ENCODE results near the gene GTF2IRD1.
"Not testable (repeated sequence)": the region's sequence is repeated elsewhere in the genome, so short reads cannot be mapped to it uniquely, and the experiment has no call there.

GTF2IRD1 gene

DNA sequence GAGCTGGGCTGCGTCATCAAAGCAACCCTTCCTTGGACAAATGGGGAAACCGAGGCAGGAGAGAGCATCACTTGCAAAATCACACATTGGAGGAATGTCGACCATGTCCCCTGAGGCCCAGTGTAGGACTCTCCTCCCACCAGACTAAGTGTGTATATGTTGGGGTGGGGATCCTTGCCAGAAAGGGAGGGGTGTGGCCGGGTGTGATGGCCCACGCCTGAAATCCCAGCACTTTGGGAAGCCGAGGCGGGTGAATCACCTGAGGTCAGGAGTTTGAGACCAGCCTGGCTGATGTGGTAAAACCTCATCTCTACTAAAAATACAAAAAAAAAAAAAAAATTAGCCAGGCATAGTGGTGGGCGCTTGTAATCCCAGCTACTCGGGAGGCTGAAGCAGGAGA is 23.3 kb upstream of the GTF2IRD1 start:
- not testable (repeated sequence) for DNase-seq

DNA sequence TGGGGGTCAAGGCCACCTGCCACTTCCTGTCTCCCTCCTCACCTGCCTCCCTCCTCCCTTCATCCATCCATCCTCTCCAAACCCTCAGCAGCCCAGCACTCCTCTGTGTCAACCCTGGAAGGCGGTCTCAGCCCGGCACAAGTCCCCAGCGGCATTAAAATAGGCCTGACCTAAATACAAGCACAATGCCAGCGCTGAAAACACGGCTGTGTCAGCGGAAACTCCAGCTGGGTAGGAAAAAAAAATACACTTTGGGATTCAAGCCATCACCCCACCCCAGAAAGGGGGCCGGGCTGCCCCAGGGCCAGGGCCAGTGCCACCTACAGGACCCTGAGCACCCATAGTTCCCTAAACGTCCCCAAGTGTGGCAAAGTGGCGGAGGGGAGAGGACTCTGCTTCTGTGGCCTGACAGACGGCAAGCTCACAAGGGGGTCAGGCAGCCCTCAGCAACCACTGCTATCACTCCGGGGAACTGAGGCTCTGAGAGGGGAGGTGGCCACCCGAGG is 22.7 kb upstream of the GTF2IRD1 start:
- DNase-seq = no peak

DNA sequence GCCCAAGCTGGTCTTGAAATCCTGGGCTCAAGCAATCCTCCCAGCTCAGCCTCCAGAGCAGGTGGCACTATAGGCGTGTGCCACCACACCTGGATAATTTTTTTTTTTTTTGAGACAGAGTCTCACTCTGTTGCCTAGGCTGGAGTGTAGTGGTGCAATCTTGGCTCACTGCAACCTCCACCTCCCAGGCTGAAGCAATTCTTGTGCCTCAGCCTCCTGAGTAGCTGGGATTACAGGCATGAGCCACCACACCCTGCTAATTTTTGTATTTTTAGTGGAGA is 16.5 kb upstream of the GTF2IRD1 start:
- not testable (repeated sequence) for DNase-seq

DNA sequence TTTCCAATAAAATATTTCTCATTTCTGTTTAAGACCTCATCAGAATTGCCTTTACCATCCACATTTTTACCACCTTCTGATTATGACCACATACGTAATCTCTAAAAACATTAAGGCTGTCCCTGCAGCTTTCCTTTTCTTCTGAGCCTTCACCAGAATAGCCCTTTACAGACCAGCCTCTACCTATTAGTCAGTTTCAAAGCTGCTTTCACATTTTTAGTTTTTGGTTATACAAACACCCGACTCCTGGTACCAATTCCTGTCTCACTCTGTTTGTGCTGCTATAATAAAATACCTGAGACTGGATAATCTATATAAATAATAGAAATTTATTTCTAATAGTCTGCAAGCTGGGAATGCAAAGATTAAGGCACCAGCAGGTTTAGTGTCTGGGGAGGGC is 15.4 kb upstream of the GTF2IRD1 start:
- DNase-seq = no peak

DNA sequence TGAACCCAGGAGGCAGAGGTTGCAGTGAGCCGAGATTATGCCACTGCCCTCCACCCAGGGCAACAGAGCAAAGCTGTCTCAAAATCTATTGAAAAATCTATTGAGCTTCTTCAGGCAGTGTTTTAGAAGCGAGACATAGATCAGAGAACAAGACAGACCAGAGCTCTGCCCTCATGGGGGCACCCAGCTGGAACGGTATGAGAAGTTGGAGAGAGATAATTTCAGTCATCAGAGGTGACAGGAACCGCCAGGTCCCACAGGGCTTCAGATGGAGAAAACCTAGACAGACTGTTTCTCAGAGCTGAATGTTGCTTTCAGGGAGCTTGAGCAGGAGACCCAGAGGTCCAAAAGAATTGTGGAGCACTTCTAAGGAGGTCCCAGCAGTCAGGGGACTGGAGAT is 14.2 kb upstream of the GTF2IRD1 start:
- no peak for DNase-seq

DNA sequence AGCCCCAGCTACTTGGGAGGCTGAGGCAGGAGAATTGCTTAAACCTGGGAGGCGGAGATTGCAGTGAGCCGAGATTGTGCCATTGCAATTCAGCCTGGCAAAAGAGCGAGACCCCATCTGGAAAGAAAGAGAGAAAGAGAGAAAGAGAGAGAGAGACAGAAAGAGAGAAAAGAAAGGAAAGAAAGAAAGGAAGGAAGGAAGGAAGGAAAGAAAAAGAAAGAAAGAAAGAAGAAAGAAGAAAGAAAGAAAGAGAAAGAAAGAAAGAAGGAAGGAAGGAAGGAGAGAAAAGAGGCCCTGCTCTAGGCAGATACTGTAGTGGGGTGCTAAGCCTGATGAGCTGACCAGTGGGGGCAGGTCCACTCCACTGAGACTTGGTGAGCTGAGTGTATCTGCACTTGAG is 13.6 kb upstream of the GTF2IRD1 start:
- DNase-seq = not testable (repeated sequence)

DNA sequence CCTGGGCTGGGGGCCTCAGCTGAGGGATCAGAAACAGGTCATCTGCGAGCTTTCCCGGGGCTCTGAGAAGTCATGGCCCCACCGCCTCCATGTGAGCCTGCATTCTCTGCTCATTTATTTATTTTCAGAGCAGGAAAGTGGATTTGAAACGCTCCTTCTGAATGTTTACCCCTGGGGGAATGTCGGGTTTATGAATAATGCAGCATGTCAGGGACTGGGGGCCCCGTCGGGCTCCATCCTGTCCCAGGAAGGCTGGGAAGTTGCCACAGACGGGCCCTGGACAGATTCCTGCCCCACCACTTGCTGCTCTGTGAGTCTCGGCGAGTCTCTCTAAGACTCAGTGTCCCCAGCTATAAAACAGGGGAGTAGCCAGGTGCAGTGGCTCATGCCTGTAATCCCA is 11.9 kb upstream of the GTF2IRD1 start:
- DNase-seq = no peak

DNA sequence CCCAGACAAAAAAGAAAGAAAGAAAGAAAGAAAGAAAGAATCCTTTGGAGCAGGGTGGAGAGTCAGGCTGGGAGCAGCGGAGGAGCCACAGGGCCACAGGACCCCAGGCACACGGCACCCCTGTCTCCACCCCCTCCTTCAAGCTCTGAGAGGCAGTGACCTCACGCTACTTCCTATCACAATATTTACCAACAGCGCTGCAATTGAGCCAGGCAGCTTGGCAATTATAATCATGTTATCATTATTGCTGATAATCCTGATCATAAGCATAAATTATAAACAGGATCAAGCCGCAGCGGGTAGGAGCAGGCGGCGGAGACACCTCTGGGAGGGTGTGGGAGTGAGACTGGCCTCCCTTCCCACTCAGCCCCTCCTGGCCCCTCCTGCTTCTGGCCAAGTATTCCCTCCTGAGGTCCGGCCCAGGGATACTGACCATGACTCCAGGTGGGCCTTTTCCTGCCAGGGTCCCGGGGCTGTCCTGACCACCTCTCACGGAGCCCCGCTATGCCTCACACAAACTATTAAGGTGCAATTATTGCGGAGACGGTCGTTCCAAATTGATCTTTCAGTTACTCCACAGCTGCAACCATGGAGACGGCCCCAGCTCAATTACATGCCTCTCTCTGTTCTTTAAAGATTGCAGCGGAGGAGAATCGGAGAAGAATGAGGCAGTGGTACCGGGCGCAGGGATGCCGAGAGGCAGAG is 10.0 kb upstream of the GTF2IRD1 start:
- DNase-seq = no peak

DNA sequence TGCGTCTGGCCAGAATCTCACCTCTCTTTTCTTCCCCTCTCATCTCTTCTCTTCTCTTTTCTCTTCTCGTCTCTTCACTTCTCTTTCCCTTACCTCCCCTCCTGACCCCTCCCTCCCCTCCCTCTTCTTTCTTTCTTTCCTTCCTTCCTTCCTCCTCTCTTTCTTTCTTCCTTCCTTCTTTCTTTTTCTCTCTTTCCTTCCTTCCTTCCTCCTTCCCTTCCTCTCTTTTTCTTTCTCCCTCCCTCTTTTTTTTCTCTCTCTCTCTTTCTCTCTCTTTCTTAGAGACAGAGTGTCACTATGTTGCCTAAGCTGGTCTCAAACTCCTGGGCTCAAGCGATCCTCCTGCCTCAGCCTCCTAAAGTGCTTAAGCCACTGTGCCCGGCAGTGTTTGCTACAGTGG is 4.6 kb upstream of the GTF2IRD1 start:
- no peak for DNase-seq

DNA sequence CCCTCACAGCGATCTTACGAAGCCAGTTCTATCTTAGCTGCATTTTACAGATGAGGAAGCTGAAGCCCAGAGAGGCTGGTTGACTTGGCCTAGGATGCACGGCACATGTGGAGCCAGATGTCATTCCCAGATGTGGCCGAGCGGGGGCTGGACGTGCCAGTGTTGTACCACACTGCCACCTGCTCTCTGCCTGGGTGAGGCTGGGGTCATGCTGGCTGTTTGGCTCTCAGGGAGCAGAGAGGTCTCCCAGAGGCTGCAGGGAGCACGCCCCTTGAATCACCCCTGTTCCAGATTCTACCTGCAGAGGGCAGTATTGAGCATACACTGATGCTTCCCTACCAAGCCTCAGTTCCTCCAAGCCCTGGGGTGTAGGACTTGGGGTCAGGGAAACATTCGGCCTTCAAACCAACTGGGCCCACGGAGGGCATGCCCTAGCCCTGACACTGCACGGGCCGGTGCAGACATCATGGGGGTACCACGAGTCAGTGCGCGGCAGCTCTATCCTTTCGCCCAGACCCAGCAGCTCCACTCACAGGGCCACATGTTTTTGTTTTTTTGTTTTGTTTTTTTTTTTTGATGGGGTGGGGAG is 3.8 kb upstream of the GTF2IRD1 start:
- DNase-seq = peak; percentile 51 to 96

DNA sequence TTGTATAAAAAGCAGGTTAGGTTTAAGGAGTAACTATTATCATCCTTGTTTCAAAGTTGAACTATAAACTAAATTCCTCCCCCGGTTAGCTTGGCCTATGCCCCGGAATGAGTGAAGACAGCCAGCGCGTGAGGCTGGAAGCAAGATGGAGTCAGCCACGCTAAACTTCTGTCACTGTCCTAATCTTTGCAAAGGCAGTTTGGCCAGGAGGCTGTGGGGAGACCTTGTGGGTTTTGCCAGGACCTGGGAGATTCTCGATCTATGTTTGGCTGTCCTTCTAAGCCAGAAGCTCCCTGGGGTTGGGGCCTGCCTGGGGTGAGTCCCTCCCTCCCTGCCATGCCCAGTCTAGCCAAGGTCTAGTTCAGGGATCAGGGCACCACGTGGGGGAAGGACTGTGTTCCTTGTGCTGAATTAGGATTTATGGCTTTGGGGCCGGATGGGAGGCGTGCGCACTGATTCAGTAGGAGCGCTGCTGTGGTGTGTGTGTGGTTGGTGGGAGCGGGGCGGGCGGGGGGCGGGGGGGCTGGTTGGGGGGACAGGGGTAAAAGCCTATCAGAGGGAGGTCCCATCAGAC is 871 bp upstream of the GTF2IRD1 start:
- no peak for DNase-seq

DNA sequence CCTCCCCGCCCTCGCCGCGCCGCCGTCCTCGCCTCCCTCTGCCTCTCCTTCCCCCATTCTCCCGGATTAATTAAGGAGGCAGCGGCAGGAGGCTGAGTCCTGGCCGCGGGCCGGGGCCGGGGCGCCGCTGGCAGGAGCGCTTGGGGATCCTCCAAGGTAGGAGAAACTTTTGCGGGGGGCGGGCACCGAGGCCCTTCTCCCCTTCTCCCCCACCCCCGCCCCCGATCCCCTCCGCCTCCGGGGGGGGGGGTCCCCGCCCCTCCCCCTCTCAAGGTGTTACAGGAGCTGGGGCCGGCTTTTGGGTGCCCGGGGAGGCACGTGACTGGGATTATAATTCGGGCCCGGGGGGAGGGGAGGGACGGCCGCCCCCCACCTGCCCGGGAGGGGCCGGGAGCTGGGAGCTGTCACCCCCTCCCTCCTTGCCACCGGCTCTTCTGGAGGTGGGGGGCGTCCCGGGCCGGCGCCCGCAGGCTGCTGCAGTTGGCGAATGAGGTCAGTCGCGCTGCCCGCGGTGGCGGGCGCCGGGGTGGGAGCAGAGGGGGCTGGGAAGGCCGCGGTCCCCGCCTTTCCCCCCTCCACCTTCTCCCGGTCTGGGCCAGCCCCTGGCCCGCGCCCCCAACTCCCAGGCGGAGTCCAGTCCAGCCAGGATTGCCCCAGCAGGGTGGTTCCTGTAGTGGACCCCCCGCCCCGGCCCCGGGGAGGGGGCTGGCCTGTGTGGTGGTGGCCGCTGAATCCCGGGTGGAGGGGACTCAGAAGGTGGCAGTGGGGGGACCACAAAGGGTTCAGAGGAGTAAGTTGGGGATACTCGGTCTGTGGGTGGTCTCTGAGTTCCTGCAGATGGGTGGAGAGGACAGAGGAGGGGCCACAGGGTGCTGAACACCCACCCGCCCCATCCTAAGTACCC is 567 bp downstream of the GTF2IRD1 start:
- DNase-seq = no peak

DNA sequence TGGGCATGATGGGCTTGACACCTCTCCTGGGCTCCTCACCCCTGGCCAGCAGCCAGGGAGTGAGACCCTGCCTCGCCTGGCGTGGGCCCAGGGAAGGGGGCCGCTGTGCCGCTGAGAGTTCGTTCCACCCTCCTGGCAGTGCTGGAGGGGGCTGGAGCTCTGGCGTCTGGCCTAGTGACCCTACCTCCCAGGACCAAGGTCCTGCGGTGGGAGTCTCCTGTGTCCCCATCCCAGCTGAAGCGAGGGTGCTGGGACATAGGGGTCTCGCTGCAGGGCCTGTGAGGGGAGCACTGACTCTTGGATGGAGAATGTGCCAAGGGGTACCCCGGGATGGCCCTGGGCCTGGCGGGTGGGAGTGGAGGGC is 1.2 kb downstream of the GTF2IRD1 start:
- DNase-seq = no peak

DNA sequence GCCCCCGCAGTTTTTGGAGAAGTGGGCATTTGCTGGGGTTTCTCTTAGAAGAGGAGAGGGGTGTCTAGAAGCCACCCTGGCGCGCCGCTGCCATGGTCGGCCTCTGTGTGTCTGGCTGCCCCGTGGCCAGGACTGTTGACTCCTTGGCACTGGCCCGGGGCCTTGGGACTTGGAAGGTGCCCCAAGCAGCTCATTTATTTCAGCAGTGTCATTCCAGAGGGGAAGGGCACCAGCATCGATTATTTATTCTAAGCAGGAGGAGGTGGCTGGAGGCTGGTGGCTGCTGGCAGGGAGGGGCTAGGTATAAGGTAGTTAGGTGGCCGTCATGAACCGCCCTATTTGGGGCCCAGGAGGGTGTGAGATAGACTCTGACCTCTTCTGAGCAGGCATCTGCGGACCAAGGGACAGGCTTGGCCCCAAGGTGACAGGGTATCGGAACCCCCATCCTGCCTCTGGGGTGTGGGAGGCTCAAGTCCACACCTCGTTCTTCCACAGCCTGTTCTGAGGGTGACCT is 1.6 kb downstream of the GTF2IRD1 start:
- no peak for DNase-seq

DNA sequence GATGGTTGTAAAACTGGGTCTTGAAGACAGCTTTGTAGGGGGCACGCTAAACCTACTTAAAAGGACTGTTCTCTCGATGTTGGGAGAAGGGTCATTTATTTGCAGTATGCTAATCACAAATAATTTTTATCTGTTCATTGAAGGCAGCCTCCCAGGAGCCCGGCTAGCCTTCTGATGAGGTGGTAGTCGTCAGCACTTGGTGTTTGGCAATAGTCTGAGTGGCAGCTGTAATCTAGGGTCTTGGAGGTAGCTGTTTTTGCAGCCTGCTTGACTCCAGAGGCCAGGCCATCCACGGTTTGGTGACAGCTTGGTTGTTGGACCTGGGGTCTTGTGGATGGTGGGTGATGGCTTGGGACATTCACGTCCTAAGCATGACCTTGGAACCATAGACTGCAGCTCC is 2.2 kb downstream of the GTF2IRD1 start:
- no peak for DNase-seq

DNA sequence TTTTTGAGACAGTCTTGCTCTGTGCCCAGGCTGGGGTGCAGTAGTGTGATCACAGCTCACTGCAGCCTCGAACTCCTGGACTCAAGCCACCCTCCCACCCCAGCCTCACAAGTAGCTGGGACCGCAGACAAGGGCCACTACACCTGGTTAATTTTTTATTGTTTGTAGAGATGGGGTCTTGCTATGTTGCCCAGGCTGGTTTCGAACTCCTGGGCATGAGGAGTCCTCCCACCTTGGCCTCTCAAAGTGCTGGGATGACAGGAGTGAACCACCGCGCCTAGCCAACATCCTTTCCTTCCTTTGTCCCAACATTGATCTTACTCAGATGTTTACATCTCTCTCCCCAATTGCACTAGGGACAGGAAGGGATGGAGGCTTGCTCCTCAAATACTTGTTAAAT is 3.3 kb downstream of the GTF2IRD1 start:
- no peak for DNase-seq

DNA sequence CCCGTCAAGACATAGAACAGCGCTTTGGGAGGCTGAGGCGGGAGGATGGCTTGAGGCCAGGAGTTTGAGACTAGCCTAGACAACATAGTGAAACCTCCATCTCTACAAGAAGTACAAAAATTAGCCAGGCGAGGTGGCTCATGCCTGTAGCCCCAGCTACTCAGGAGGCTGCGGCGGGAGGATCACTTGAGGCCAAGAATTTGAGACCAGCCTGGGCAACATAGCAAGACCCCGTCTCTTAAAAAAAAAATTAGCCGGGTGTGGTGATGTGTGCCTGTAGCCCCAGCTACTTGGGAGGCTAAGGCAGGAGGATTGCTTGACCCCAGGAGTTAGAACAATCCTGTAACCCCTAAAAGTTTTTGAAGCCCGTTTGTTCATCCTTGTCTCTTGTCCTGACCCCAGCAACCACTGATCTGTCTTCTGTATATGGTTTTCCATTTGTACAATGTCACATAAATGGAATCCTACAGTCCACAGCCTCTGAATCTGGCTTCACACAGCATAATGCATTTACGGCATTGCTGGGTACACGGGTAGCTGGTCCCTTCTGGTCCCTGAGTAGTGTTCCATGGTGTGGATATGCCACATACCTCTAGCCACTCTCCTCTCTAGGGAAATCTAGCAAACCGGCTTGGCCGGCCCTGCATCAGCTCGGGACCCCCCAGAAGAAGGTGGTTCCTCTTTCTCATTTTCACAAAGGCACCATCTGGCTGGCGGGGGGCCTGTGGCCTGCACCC is 8.4 kb downstream of the GTF2IRD1 start:
- DNase-seq = no peak

DNA sequence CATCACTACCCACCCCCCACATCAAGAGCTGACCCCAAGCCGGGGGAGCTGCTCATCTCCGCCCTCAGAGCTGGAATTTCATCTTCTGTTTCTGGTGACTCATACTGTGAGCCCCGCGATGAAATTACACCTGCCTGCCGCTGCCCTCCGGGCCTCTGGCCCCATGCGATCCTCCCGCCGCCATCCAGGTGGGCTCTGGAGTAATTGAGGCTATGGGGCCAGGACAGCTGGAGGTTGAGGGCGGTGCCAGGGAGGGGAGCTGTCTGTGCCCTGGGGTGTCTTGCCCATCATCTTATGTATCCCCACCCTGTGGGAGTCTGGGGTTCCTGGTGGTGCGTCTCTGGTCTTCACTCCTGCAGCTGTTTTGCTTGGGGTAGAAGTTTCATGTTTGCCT is 9.0 kb downstream of the GTF2IRD1 start:
- no peak for DNase-seq

DNA sequence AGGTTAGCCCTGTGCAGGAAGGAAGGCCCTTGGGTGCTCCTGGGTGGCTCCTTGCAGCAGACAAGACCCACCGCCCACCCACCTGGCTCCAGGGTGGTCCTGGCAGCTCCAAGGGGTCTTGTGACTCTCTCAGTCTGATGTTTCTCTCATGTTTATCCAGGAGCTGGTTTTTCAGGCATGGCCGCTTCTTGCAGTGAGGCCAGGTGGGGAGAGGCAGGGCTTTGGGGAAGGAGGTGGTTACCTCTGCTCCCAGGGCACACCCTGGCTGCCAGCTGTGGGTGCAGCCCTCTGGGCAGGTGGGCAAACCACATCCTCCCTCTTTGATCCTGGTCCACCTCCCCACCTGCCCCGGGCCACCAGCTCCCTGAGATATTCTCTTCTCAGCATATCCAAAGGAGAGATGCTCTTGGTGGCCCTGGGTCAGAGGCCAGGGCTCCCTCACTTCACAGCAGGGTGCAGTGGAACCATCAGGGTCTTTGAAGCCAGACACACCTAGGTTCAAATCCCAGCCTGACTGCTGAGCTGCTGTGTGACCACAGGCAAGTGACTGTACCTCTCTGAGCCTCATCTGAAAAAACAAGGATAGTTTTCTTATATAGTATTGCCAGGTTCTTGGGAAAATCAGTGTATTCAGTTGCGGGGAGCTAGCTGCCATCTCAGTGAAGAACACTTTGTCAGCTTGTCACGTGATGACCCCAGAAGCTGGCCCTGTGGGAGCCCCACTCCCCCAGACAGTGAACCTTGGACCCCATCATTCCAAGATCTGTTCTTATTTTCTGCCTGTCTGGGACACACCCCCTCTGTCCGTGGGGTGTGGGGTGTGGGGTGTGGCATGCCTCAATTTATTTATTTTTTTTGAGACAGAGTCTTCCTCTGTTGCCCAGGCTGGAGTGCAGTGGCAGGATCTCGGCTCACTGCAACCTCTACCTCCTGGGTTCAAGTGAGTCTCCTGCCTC is 11.5 kb downstream of the GTF2IRD1 start:
- no peak for DNase-seq

DNA sequence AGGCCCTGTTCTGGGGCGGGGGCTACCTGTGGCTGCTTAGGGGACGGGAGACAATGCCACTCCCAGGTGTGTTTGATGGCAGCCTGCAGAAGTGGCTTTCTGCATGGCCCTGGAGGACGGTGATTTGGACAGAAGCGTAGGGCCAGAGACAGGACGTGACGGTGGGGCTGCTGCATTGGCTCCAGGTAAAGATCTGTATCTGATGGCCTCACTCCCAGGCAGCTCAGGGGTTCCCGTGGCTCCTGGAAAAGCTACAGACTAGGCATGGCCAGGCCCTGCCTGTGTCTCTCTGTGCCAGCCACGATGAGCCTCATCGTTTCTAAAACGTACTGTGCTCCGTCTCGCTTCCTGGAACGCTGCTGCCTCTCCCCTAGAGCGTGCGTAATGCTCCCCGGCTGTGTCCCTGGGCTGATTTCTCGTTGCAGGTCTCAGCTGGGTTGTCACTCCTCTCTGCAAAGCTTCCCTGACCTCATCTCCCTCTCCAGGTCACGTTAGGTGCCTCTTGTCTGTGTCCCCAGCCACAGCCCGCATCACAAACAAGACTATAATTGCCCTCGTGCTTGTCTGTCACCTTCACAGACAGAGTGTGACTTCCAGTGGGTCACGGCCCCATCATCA is 12.6 kb downstream of the GTF2IRD1 start:
- no peak for DNase-seq

DNA sequence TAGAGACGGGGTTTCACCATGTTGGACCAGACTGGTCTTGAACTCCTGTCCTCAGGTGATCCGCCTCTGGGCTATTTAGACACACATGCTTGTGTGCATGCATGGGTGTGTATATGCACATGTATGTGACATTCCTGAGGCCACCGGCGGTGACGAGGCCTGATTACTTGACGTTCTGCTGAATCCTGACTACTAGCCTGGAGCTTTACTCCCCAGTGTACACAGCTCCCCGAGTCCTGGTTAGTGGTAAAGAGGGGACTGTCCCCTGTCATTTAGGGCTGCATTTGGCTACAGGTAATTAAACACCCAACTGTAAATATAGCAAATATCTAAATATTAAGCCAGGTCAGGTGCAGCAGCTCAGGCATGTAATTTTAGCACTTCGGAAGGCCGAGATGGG is 14.2 kb downstream of the GTF2IRD1 start:
- DNase-seq = no peak

Measured in inflammatory macrophage treated with lipopolysaccharide for 1 hour (primary cell).